ENCODE data around the gene BARHL2.

Gene BARHL2

GRCh38 chr1:90719330-90720144, 2.4 kb upstream of the BARHL2 start:
- Mint-ChIP-seq H3K27ac (peak overlapping the region; percentile 79), H3K4me3 (no peak overlapping the region), H3K9me3 (peaks cover 4% of the 10 kb centered on the region), H3K27me3 (ENCODE audit: low read depth) (peaks cover 85% of the 10 kb centered on the region), H3K4me1 (ENCODE audit: low read depth) (peaks cover 18% of the 10 kb centered on the region), H3K36me3 (ENCODE audit: low read depth) (peaks cover 10% of the 10 kb centered on the region)
- no peak for DNase-seq (ENCODE audit: low spot score)

DNA sequence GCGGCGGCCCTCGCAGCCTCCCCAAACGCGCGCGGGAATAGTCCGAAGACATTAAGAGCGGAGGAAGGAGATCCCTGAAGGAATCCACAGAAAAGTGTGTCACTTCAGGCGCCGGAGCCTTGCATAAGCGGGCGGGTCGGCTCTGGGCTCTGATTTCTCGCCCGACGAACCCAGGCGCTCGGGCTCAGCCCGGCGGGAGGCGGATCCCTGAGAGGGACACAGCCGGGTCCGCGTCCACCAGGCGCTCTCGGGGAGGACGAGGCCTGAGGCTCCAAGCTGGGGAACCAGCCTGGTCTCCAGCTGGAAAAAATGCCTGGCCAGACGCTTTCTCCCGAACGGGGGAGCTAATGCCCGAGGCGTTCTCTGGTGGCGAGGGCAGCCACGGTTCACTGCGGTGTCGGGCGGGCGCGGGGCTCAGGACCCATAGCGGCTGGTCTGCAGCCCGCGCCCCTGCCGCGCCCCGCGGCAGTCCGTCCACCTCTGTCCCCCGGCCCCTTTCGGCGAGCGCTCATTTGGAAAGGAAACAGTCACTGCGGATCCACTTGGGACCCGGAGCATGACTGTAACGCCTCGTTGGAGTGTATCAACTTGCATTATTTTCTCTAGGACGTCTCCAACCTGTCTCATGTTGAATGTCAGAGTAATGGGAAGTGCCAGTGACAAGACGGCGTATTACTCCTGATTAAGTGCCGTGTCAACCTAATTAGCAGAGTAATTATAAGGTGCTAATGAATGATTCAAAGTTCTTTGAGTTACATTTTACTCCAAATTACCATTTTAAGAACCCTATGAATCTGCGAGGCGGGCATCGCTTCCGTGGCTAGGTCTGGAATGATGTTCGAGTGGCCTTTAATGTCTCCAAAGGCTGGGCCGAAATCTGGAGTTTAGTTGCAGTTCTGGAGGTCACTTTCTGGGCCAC, 1.6 kb upstream of the BARHL2 start:
- no peak for DNase-seq (ENCODE audit: low spot score)
- peaks cover 16% of the 10 kb centered on the region for H3K4me1 Mint-ChIP-seq (ENCODE audit: low read depth)
- H3K4me3 Mint-ChIP-seq = peak overlapping the region; percentile 56
- H3K27ac Mint-ChIP-seq = peak overlapping the region; percentile 81
- peaks cover 4% of the 10 kb centered on the region for H3K9me3 Mint-ChIP-seq
- H3K27me3 Mint-ChIP-seq (ENCODE audit: low read depth) = peaks cover 85% of the 10 kb centered on the region
- H3K36me3 Mint-ChIP-seq (ENCODE audit: low read depth) = peaks cover 10% of the 10 kb centered on the region

DNA sequence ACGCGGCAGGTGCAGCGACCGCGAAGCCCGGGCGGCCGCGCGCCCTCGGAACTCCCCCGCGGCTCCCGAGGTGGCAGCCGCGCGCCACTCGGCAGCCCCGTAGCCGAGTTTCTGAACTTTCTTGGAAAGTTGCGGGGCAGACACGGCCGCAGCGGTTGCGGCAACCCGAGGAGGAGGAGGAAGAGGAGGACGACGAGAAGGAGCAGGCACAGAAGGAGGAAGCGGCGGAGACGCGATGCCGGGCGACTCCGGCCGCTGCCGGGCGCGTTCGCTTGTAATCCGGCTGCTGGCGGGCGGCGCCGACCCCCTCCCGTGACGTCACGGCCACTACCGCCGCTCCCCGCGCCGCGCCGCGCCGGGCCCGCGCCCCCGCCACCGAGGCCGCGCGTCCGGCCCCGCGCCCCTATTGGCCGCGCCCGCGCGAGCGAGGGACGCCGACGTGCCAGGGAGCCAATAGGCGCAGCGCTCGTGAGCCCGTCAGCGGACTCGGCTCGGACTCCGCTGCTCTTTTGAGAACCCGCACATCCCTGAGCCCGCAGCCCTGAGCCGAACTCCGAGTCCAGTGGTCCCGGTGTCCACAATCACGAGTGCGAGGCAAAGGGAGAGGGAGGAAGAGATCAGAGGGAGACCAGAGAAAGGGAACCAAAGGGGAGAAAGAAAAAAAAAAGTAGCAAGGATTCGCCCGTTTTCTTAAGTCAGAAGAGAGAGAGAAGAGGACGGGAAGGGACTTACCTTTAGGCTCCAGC, 736 bp upstream of the BARHL2 start:
- H3K27me3 Mint-ChIP-seq (ENCODE audit: low read depth) = peaks cover 85% of the 10 kb centered on the region
- H3K4me1 Mint-ChIP-seq (ENCODE audit: low read depth) = peaks cover 16% of the 10 kb centered on the region
- peaks cover 4% of the 10 kb centered on the region for H3K9me3 Mint-ChIP-seq
- H3K4me3 Mint-ChIP-seq = peak overlapping the region; percentile 56
- DNase-seq (ENCODE audit: low spot score) = no peak
- peaks cover 10% of the 10 kb centered on the region for H3K36me3 Mint-ChIP-seq (ENCODE audit: low read depth)
- peak overlapping the region; percentile 81 for H3K27ac Mint-ChIP-seq

DNA sequence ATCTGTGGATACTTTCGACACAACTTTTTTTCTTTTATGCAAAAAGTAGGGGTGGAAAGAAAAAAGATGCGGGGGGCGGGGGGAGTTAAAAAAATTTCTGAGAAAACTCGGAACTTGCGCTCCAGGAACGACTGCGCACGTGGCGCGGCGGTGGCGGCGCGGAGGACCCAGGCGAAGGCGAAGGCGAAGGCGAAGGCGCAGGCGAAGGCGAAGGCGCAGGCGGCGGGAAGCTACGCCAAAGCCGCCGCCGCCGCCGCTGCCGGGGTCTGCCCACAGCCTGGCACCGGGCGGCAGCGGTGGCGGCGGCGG, 208 bp upstream of the BARHL2 start:
- H3K4me1 Mint-ChIP-seq (ENCODE audit: low read depth) = peaks cover 16% of the 10 kb centered on the region
- peaks cover 85% of the 10 kb centered on the region for H3K27me3 Mint-ChIP-seq (ENCODE audit: low read depth)
- H3K9me3 Mint-ChIP-seq = peaks cover 4% of the 10 kb centered on the region
- H3K4me3 Mint-ChIP-seq = peak overlapping the region; percentile 66
- peak overlapping the region; percentile 83 for H3K27ac Mint-ChIP-seq
- DNase-seq (ENCODE audit: low spot score) = no peak
- H3K36me3 Mint-ChIP-seq (ENCODE audit: low read depth) = peaks cover 10% of the 10 kb centered on the region

DNA sequence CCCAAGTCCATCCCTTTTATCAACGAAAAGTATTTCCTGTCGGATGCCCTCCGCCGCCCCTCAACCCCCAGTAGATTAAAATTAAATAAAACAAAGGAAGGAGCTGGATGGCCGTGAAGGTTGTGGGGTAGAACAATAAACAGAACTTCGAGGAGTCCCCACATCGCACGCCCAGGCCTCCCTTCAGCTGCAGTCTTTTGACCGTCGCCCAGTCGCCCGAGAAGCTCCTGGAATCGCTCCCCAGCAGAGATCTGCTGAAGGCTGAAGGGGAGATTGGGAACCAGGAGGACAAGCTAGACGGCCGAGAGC, 905 bp downstream of the BARHL2 start:
- Mint-ChIP-seq H3K9me3 (peaks cover 4% of the 10 kb centered on the region), H3K4me3 (peak overlapping the region; percentile 50), H3K27me3 (ENCODE audit: low read depth) (peaks cover 85% of the 10 kb centered on the region), H3K4me1 (ENCODE audit: low read depth) (peaks cover 9% of the 10 kb centered on the region), H3K27ac (peak overlapping the region; percentile 60), H3K36me3 (ENCODE audit: low read depth) (peaks cover 7% of the 10 kb centered on the region)
- no peak for DNase-seq (ENCODE audit: low spot score)

- peaks cover 85% of the 10 kb centered on the region for H3K27me3 Mint-ChIP-seq (ENCODE audit: low read depth)
- no peak for DNase-seq (ENCODE audit: low spot score)
- H3K27ac Mint-ChIP-seq = no peak overlapping the region
- H3K4me3 Mint-ChIP-seq = no peak overlapping the region
- peaks cover 7% of the 10 kb centered on the region for H3K36me3 Mint-ChIP-seq (ENCODE audit: low read depth)
- peaks cover 8% of the 10 kb centered on the region for H3K4me1 Mint-ChIP-seq (ENCODE audit: low read depth)
- H3K9me3 Mint-ChIP-seq = peaks cover 4% of the 10 kb centered on the region
Observed at GRCh38 chr1:90715309-90715708, 1.8 kb downstream of the BARHL2 start.

DNA sequence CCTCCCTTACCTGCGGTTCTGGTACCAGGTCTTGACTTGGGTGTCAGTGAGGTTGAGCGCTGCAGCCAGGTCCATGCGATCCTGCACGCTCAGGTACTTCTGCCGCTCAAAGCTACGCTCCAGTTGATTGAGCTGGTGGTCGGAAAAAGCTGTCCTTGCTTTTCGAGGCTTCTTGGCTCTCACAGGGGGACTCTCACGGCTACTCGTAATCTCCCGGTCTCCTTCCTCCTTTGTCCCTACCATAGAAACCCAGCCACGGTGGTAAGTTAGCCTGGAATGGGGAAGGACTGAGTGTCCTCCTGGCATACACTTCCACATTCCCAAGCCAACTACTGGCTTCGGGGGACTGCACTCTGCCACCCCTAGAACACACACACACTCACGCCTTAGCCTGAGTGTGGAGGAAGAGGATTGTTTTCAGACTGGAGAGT, 2.6 kb downstream of the BARHL2 start:
- peaks cover 8% of the 10 kb centered on the region for H3K4me1 Mint-ChIP-seq (ENCODE audit: low read depth)
- DNase-seq (ENCODE audit: low spot score) = no peak
- peaks cover 4% of the 10 kb centered on the region for H3K9me3 Mint-ChIP-seq
- H3K27ac Mint-ChIP-seq = no peak overlapping the region
- peaks cover 7% of the 10 kb centered on the region for H3K36me3 Mint-ChIP-seq (ENCODE audit: low read depth)
- H3K27me3 Mint-ChIP-seq (ENCODE audit: low read depth) = peaks cover 88% of the 10 kb centered on the region
- no peak overlapping the region for H3K4me3 Mint-ChIP-seq

GRCh38 chr1:90713741-90714509, 3.2 kb downstream of the BARHL2 start:
- DNase-seq (ENCODE audit: low spot score) = no peak
- H3K36me3 Mint-ChIP-seq (ENCODE audit: low read depth) = peaks cover 5% of the 10 kb centered on the region
- H3K9me3 Mint-ChIP-seq = peaks cover 2% of the 10 kb centered on the region
- no peak overlapping the region for H3K4me3 Mint-ChIP-seq
- no peak overlapping the region for H3K27ac Mint-ChIP-seq
- H3K4me1 Mint-ChIP-seq (ENCODE audit: low read depth) = peaks cover 8% of the 10 kb centered on the region
- peaks cover 87% of the 10 kb centered on the region for H3K27me3 Mint-ChIP-seq (ENCODE audit: low read depth)

GRCh38 chr1:90712915-90713730, 4.0 kb downstream of the BARHL2 start:
- Mint-ChIP-seq H3K36me3 (ENCODE audit: low read depth) (peaks cover 3% of the 10 kb centered on the region), H3K9me3 (no peaks in the 10 kb centered on the region), H3K27me3 (ENCODE audit: low read depth) (peaks cover 90% of the 10 kb centered on the region), H3K4me1 (ENCODE audit: low read depth) (peaks cover 5% of the 10 kb centered on the region), H3K27ac (no peak overlapping the region), H3K4me3 (no peak overlapping the region)
- no peak for DNase-seq (ENCODE audit: low spot score)

- Mint-ChIP-seq H3K4me1 (ENCODE audit: low read depth) (peaks cover 4% of the 10 kb centered on the region), H3K27me3 (ENCODE audit: low read depth) (peaks cover 95% of the 10 kb centered on the region), H3K27ac (no peak overlapping the region), H3K4me3 (no peak overlapping the region), H3K9me3 (no peaks in the 10 kb centered on the region), H3K36me3 (ENCODE audit: low read depth) (peaks cover 3% of the 10 kb centered on the region)
- no peak for DNase-seq (ENCODE audit: low spot score)
Observed at GRCh38 chr1:90712153-90712856, 4.8 kb downstream of the BARHL2 start.

- H3K4me3 Mint-ChIP-seq = no peak overlapping the region
- peaks cover 95% of the 10 kb centered on the region for H3K27me3 Mint-ChIP-seq (ENCODE audit: low read depth)
- no peaks in the 10 kb centered on the region for H3K9me3 Mint-ChIP-seq
- no peak overlapping the region for H3K27ac Mint-ChIP-seq
- no peak for DNase-seq (ENCODE audit: low spot score)
- H3K4me1 Mint-ChIP-seq (ENCODE audit: low read depth) = peaks cover 1% of the 10 kb centered on the region
- H3K36me3 Mint-ChIP-seq (ENCODE audit: low read depth) = peaks cover 3% of the 10 kb centered on the region
Observed at GRCh38 chr1:90711696-90712095, 5.4 kb downstream of the BARHL2 start.
